Activated CD4-positive, CD25-positive, alpha-beta regulatory T cell (primary cell): ENCODE measurements around the gene AFAP1.

Experiments used
- DNase-seq, 4 experiments: peaks; one replicate each; lab custom pipeline; 2025; lab: John Stamatoyannopoulos, UW

Gene AFAP1, protein sequence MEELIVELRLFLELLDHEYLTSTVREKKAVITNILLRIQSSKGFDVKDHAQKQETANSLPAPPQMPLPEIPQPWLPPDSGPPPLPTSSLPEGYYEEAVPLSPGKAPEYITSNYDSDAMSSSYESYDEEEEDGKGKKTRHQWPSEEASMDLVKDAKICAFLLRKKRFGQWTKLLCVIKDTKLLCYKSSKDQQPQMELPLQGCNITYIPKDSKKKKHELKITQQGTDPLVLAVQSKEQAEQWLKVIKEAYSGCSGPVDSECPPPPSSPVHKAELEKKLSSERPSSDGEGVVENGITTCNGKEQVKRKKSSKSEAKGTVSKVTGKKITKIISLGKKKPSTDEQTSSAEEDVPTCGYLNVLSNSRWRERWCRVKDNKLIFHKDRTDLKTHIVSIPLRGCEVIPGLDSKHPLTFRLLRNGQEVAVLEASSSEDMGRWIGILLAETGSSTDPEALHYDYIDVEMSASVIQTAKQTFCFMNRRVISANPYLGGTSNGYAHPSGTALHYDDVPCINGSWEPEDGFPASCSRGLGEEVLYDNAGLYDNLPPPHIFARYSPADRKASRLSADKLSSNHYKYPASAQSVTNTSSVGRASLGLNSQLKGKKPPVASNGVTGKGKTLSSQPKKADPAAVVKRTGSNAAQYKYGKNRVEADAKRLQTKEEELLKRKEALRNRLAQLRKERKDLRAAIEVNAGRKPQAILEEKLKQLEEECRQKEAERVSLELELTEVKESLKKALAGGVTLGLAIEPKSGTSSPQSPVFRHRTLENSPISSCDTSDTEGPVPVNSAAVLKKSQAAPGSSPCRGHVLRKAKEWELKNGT

DNA sequence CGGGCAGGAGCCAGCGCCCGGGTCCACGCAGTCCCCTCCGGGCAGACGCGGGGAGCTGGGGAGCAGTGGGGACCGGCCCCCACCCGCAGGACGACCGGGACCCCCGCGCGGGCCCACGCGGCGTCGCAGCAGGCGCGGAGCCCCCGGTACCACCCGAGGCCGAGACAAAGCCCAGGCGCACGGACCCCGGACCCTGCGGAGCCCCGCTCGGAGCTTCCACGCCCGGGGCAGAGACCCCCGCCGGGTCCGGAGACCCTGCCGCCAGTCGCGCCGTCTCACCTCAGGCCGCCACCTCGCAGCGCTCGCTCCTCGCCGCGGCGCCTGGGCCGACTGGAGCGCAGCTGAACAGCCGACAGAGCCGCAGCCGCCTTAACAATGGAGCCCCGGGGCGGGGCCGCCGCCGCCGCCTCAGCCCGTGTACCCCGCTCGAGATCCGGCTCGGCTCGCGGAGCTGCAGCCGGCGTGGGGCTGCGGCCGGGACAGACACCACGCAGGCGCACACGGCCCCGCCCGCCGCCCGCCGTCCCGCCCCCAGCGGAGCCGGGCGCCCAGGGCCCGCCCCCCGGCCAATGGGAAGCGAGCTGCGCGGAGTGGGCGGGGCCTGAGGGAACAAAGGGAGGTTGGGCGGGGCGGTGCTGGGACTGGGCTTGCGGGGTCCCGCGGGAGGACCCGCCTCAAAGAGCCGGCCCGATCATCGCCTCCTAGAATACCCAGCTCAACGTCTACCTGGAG lies at the start of gene AFAP1:
TSS of gene AFAP1 (minus strand) at position 485 of the 732 bp plus-strand sequence. CDS start 67,783 bp downstream, outside the sequence.
- DNase-seq: peak; percentile 63 to 84 (median 78)

DNA sequence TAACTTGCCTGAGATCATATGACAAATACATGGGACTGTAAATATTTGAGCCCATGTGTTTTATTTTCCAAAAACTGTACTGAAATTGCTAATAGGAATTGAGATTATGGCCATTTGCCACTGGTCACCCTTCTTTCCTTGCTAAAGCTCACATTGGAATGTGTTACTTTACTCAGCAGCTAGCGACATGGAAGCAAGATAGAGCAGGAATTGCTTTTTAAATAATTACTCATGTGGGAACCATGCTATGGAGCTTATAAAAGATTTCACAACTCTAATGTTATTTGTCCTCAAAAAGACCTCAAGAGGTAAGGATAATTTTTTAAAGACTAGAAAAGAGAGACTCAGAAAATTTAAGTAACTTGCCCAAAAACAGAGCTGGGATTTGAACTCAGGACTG lies 48.8 kb upstream of the AFAP1 start:
- DNase-seq: no peak

- DNase-seq: peak; percentile 36 to 57 (median 54)
These were observed 47.7 kb upstream of the AFAP1 start for GRCh38 chr4:7987148-7987989.

- DNase-seq: no peak
These were observed 46.3 kb upstream of the AFAP1 start for GRCh38 chr4:7985891-7986441.

DNA sequence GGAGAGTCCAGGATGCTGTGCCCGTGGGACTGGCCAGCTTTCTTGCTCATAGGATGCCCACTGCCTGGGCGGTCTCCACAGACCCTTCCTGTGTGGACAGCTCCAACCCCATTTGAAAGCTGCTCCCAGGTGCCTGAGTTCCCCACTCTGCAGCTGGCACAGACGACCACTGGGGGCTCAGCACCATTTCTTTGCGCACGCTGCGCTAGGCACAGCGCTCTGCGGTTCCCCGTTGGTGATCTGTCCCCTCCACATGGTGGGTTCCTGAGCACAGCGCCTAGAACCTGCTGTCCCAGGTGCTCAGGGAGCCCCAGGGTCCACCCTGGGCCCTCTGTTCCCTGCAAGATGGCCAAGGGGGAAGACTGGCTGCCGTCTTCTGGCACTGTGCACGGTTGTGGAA lies 45.4 kb upstream of the AFAP1 start:
- no peak for DNase-seq

DNA sequence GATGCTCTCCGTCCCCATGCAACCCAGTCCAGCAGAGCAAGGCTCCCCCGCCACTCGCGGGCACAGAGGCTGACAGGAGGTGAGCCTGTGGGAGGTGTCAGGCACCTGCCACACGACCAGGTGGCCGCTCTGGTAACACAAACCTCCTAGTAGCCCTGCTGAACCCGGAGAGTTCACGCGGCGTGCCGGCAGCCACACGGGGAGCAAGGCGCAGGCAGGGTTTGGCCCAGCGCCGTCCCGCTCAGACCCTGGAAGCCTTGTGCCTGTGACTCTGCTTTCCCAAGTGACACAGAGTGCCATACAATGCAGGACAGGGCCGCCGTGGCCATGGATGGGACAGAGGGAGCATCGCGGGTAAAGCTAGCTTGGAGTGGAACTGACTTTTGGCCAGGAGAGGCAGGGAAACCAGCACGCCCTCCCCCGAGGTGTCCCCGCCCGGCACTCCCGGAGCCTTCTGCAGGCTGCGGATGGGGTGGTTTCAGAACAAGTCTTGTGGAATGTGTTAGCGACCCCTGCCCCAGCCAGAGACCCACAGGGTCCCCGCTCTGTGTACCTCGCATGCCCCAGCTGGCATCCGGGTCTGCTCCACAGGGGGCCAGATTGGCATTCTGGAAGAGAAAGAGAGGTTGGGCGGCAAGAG lies 44.7 kb upstream of the AFAP1 start:
- DNase-seq: no peak

GRCh38 chr4:7983296-7983695 lies 43.6 kb upstream of the AFAP1 start:
- DNase-seq: no peak

DNA sequence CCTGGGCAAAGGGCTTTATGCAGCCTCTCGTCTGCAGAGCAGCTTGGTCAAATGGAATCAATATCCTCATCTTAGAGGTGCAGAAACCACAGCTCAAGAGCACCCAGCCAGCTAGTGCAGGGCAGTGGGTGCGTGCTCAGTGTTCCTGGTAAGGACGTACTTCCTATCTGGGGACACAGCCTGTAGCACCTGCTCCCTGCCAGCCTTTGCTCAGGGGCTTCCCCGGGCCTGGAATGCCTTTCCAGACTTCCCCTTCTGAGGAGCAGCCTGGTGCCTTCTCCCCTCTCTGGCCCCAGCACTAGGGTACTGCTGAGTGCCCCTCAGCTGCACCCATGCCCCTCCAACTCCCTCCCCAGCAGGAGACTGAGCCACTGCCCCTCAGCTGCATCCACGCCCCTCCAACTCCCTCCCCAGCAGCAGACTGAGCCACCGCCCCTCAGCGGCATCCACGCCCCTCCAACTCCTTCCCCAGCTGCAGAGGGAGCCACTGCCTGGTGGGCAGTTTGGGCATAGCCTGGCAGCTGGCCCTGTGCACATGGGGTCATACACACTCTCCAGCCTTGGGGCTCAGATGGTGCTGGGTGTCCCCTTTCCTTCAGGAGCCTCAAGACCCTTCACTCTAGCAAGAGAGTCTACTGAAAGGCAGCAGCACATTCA lies 42.2 kb upstream of the AFAP1 start:
- DNase-seq: no peak

GRCh38 chr4:7980036-7980435 lies 40.4 kb upstream of the AFAP1 start:
- DNase-seq: no peak

DNA sequence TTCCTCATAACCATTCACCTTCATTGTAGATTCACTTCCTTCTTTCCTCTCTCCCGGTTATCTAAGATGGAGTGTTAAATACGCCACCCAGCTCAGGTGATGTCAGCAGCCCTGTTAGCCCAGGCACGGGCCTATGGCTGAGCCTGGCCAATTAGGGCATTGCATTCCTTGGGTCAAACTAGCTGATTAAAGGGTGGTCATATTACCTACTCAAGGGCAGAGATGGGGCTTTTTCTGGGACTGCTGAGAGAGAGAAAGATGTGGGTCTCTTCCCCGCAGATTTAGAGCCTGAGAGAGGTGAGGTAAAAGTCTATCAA lies 39.9 kb upstream of the AFAP1 start:
- DNase-seq: no peak

DNA sequence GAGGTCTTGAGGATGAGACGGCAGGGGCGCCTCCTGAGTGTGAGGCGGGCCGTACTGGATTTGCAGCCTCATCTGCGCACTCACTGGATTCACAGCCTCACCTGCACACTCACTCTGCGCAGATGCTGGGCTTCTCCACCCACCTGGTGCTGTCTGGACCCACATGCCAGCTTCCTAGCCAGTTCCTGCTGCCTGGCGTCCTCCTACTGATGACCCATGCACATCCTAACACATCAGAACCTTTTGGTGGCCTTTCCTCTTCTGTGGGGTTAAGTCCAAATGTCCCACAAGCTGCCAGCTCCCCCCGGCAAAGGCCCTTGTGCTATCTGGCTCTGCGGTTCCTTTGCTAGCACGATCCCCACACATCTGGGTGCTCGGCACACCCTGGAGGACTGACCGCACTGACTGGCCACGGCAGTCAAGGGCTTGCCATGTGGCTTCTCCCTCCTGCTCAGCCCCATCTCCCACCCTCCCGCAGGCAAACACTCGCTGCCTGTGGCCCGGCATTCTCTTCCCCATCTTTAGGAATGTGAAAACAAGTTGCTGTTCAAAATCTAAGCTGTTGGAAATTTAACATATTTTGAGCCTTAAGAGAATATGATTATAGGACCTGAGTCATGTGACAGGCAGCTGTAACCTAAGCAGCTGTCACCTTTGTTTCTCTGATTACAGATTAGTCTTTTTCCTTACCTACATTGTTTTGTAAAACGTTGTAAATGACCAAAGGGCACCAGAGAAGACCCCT lies 39.4 kb upstream of the AFAP1 start:
- DNase-seq: no peak

DNA sequence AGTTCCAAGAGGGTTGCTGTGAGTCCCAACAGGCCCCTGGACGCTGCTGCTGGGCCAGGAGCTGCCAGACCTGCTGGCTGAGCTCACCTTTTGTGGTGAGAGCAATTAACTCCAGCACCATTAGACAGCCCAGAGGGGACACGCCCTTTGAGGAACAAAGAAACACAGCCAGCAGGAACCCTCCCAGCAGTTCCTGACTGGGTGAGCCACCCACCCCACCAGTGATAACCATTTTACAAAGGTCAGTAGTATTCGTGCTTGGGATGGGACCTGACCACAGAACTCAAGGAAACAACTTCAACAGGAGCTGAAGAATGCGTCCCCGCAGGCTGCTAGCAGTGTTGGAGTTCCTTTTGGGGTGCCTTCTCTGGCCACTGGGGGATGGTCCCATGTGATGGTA lies 38.8 kb upstream of the AFAP1 start:
- DNase-seq: no peak

DNA sequence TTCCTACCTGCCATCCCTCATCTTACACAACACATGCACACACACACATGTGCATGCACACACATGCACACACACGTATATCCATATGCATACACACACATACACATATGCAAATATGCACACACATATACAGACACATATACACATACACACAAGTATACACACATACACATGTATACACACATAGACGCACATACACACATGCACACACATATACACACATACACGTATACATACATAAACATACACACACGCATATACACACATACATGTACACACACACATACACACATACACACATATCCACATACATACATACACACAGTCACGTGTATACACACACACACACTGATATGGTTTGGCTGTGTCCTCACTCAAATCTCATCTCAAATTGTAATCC lies 37.0 kb upstream of the AFAP1 start:
- no peak for DNase-seq

- no peak for DNase-seq
These were observed 36.4 kb upstream of the AFAP1 start for GRCh38 chr4:7976025-7976424.

DNA sequence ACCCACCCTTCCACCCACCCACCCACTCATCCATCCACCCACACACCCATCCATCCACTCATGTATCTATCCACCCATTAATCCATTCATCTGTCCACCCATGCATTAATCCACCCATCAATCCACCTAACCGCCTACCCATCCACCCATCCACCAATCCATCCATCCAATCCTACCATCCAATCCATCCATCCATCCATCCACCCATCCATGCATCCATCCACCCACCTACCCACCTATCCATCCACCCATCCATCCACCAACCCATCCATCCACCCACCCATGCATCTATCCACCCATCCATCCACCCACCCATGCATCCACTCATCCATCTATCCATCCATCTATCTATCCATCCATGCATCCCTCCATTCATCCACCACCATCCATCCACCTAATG lies 34.8 kb upstream of the AFAP1 start:
- DNase-seq: no peak

DNA sequence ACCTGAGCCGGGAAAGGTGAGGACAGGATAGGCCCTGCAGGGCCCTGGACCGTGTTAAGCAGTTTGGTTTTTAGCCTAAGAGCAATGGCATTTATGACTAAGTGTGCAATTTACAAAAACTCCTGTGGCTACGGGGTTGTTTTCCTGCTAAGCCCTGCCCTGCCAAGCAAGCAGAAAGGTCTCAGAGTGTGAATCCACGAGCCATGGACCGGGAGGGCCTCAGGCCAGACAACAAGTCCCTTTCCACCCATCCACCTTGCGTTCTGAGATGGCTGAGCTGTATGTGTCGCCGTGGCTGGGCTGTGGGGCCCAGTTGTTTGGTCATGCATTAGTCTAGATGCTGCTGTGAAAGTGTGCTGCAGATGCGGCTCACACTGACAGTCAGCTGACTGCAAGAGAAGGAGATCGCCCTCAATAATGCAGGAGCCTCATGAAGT lies 33.9 kb upstream of the AFAP1 start:
- DNase-seq: no peak

- no peak for DNase-seq
These were observed 32.3 kb upstream of the AFAP1 start for GRCh38 chr4:7971881-7972500.

GRCh38 chr4:7971159-7971631 lies 31.5 kb upstream of the AFAP1 start:
- no peak for DNase-seq

DNA sequence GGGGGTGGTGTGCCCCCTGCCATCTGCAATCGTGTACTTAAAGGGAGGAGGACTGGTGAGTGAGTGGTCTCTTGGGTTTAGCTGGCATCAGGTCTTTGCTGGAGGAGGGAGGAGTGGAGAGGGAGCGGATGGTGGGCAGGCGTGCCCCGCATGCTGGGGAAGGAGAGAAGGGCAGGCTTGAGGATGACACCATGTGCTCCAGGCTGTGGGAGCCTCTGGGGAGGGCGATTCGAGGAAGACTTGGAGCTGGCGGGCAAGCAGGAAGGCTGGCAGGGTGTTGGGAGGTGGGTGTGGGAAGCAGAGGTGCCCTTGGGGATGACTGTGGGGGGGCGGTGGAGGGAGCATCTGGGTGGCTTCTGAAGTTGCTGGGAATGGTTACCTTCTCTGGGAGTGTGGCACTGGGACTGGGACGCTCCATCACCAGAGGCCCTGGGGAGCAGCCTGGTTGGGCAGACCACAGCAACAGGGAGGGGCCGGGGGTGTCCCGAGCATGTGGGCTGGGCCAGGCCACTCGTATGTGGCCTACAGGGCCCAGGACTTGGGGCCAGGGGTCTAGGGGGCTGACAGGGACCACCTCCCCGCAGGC lies 30.8 kb upstream of the AFAP1 start:
- no peak for DNase-seq
